SK-N-MC (cell line): ENCODE data around the gene TRIM29.

Experiments
- EZH2 ChIP-seq: fragments of 200-600 bp; sonication (generic); IDR thresholded peaks from one replicate; pipeline ENCODE4 v1.6.1; 2017; ENCODE audit warnings: antibody characterized with exemption
- FOXP2 ChIP-seq: optimal IDR thresholded peaks from 2 replicates; pipeline ENCODE3; 2011; ENCODE audit warnings: mild to moderate bottlenecking, moderate library complexity; ENCODE audit not compliant: insufficient read depth; ENCODE audit errors: extremely low read length, control extremely low read depth
- POLR2AphosphoS5 ChIP-seq: IDR thresholded peaks from 2 replicates; pipeline ENCODE4 v1.6.1; 2012; ENCODE audit warnings: mild to moderate bottlenecking, low read depth, low read length, borderline replicate concordance

- TF ChIP-seq EZH2, result no peak
- no peak for TF ChIP-seq POLR2AphosphoS5
- no peak for TF ChIP-seq FOXP2
Measured at GRCh38 chr11:120102864-120103122, 35.1 kb downstream of the TRIM29 start.
